HG02759 (cell line): ENCODE measurements around the gene GRAMD4.

Source experiments
- ATAC-seq: cut with Tn5 transposase; IDR thresholded peaks from one replicate; pipeline ENCODE4 v1.9.1; 2021; ENCODE audit warnings: mild to moderate bottlenecking, moderate library complexity; ENCODE audit not compliant: unreplicated experiment

Gene GRAMD4

DNA sequence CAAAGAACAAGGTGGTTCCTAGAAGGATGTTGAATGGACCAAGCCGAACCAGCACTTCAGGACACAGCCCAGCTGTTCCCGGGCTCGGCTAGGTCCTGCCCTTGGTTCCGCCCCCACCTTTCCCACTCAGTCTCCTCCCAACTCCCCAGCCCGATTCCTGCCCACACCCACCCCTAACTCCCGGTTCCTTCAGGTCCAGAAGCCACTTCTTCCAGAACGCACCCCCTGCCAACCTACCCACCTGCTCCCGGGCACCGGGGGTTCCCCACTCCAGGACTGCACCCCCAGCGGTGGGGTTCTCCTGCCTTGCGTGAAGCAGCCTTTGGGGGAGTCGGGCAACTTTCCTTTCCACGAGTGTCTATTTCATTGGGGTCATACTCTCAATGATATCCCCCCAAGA is 87.1 kb downstream of the GRAMD4 start:
- ATAC-seq, result no peak

GRCh38 chr22:46707827-46708570 is 87.8 kb downstream of the GRAMD4 start:
- ATAC-seq, result no peak

DNA sequence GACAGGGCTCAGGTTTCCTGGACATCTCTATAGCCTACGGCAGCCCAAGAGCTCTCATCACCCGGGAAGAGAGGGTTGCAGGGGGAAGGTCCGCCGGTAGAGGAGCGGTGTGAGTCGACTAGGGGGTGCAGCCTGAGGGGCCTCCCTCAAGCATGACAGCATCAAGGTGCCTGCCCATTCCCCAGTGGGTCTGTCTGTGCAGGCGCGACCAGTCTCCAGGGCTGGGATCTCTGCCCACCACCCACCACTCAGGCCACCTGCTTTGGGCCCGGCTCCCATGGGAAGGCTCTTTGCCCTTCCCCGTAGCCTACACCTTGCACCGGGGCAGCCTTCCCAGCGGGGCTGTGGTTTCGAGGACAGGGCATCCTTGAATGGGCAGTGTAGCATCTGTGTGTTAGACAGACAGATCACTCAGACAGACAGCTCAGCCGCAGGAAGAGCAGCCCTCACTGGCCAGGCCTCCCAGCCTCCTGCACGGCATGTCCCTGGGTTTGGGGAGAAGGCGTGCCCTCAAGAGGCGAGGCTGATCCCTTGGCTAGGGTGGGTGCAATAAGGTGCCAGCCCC is 88.7 kb downstream of the GRAMD4 start:
- ATAC-seq, result no peak

GRCh38 chr22:46710806-46711205 is 90.6 kb downstream of the GRAMD4 start:
- ATAC-seq, result no peak

DNA sequence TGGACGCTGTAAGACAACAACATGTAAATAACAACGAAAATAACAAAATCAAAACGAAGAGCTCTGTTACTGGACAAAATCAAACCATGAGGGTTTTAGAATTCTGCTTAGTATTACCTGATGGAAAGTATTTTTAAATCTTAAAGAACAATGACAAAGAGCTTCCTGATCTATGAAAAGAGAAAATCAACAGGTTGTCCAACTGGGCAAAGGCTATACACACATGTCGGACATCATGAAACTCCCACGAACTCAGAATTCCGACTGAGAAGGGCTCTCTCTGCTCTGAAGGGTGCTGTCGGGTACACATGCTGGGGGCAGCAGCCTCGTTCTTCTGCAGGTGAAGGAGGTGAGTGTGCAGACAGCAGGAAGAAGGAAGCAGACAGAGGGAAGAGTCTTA is 92.1 kb downstream of the GRAMD4 start:
- no peak for ATAC-seq

DNA sequence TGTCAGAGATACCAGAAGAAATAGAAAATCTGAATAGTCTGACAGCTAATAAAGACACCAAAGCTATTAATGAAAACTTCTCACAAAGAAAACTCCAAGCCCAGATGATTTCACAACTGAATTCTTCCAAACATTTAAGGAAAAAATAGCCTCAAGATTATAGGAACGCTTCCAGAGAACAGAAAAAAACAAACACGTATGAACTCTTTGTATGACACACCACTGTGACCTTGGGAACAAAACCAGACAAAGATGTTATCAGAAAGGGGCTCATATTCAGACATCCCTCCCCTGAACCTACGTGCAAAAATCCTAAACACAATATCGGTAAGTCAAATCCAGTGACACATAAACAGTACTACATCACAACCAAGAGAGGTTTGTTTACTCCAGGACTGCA is 94.4 kb downstream of the GRAMD4 start:
- no peak for ATAC-seq

DNA sequence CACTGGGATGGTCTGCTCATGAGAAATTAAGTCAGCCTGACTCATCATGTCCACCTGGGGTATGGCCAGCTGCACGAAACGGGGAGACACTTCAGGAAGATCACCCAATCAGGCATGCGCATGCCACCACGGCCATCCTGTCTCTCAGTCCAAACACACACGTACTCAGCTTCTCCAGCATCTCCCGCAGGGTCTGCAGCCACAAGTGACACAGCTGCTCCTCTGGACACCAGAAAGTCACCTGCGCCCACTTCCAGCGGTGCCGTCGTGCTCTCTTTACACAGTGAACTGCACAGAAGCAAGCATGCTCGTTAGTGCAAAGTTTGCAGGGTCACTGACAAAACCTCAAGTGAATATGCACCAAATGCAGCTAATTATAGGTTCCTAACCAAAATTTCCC is 99.7 kb downstream of the GRAMD4 start:
- ATAC-seq, result no peak

- no peak for ATAC-seq
These were observed 101.4 kb downstream of the GRAMD4 start for GRCh38 chr22:46721501-46722085.

GRCh38 chr22:46723882-46724281 is 103.7 kb downstream of the GRAMD4 start:
- no peak for ATAC-seq

- ATAC-seq, result no peak
These were observed 104.9 kb downstream of the GRAMD4 start for GRCh38 chr22:46725096-46725495.

- ATAC-seq, result peak; percentile 45
These were observed 106.1 kb downstream of the GRAMD4 start for GRCh38 chr22:46726066-46726985.

DNA sequence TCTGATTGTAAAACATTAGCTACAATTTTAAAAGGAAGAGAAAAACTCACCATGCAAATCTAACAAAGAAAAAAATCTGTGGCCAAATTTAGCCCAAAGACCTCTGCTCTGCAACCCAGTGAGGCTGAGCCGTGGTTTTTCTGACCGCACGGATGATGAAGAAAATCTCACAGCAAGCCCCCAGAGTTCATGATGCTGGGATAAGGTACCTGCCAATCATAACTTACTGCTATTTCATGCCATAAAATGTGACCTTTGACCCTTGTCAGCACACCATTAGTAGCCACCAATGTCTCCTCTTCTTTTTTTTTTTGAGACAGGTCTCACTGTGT is 106.8 kb downstream of the GRAMD4 start:
- ATAC-seq, result peak; percentile 59

- no peak for ATAC-seq
These were observed 107.7 kb downstream of the GRAMD4 start for GRCh38 chr22:46727813-46728364.

DNA sequence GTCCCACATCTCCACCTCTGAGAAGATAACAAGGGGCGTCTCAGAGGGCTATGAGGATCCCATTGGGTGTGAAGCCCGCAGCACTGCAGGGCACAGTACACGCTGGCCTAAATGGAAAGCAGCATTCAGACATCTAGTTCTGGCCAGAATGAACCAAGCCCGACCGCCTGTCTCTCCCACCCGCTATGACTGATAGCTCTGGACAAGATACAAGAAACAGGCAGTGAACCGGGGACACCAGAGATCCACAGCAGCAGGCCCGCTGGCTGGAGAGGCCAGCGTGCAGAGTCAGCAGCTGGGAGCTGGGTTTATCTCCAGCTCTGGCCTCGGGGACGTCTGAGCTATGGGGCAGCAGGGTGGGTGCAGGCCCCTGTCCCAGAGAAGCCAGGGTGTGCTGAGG is 108.3 kb downstream of the GRAMD4 start:
- no peak for ATAC-seq
